ENCODE measurements around the gene ZNF195.
"Not testable (repeated sequence)": the region's sequence is repeated elsewhere in the genome, so short reads cannot be mapped to it uniquely, and the experiment has no call there.

ZNF195 gene

DNA sequence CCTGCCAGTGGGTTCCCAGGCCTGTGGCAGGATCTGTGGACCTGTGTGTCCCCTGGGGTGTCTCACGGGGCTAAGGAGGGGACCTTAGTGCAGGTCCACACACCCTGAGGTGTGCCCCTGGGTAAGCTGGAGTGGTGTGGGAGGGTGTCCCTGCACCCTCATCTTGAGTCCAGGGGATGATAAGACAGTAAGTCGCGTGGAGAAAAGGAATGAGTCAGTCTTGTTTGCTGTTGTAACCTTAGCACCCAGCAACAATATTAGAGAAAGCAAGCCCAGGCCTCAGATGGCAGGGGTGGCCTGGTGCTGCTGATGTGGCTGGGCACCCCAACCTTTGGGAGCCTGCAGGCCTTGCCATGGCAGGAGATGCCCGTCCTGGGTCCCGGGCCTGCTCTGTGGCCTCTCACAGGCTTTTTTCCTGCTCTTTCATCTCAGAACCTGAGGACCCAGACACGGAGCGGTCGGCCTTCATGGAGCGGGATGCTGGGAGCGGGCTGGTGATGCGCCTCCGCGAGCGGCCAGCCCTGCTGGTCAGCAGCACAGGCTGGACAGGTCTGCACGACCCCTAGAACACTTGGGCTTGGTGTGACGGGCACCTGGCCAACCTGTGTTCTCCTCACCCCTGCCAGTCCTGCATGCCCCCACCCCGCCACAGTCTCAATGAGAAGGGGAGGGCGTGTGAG lies 23.4 kb upstream of the ZNF195 start:
- DNase-seq, result not testable (repeated sequence)

DNA sequence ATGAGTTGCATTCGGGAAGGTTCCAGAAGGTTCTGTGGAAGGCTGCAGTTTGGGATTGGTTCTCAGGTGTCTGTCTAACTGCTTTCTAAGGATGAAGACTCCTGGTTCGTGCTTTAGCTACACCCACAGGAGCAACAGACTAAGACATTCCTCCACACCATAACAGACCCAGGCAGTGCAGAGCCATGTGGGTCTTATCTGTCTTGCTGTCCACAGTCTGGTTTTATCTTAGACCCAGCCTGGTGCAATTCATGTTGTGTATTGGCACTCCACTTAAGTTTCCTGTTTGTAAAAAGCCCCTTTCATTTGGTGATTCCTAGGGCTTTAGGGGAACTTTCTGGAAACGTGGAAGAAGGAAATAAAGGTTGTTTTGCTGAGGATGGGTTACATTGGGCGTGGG lies 22.1 kb upstream of the ZNF195 start:
- not testable (repeated sequence) for DNase-seq

GRCh38 chr11:3398509-3398908 lies 19.6 kb upstream of the ZNF195 start:
- not testable (repeated sequence) for DNase-seq

DNA sequence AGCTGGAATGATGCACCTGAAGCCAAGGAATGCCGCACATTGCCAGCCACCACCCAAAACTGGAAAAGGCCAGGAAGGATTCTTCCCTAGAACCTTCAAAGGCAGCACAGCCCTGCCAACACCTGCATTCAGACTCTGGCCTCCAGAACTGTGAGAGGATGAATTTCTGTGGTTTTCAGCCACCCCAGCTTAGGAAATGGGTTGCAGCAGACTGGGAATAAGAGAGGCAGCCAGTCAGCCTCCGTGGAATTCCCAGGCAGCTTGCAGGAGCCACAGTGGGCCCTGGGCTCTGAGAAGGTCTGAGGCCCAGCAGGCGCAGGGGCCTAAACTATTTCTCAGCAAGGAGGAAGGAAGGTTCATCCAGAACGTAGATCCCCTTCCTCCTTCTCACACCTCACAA lies 19.2 kb upstream of the ZNF195 start:
- not testable (repeated sequence) for DNase-seq

- DNase-seq, result not testable (repeated sequence)
Observed at GRCh38 chr11:3397210-3397609, 18.3 kb upstream of the ZNF195 start.

DNA sequence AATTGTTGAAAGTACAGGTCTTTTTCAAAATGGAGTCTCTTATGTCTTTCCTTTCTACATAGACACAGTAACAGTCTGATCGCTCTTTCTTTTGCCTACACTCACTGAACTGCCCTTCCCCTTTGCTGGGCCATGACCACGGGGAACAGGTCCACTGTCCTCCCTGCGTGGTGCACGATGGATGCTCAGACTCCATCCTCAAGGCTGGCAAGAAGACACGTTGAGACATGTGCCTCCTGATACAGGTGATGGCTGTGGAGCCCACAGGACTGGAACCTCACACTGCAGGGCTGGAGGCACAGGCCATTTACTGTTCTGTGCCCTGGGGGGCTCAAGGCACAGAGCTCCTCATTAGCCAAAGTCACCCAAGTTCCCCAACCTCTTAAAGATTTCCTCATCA lies 16.5 kb upstream of the ZNF195 start:
- not testable (repeated sequence) for DNase-seq

- DNase-seq, result not testable (repeated sequence)
Observed at GRCh38 chr11:3394956-3395355, 16.0 kb upstream of the ZNF195 start.

GRCh38 chr11:3393450-3393849 lies 14.5 kb upstream of the ZNF195 start:
- not testable (repeated sequence) for DNase-seq

DNA sequence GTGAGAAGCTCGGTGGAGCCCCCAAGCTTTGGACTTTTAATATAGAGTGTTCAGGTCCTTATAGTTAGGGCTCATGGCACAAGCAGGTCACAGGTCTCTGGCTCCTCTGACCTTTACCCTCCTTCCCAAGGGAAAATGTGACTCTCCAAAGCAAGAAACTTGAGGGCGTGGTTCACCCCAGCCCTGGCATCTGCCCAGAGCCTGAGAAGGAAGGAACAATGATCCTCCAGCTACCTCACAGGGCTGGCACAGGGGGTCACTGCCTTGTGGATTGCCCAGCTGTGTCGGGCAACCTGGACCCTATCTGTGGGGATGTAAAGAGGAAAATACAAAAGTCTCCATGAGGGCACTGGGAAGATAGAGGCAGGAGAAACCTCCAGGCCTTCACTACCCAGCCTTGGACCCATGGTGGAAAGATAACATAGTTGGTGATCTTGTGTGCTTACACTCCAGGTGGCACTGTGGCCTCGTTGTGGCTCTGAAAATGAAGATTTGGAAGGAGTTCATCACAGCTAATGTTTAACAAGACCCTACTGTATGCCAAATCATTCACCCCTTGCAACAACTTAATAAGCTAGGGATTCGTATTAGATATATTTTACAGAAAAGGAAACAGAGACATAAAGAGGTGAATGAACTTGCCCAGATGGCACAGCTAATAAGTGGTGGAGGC lies 3.8 kb upstream of the ZNF195 start:
- no peak for DNase-seq

- no peak for DNase-seq
Observed at GRCh38 chr11:3381794-3382193, 2.8 kb upstream of the ZNF195 start.

GRCh38 chr11:3380706-3381545 lies 2.0 kb upstream of the ZNF195 start:
- DNase-seq, result no peak

DNA sequence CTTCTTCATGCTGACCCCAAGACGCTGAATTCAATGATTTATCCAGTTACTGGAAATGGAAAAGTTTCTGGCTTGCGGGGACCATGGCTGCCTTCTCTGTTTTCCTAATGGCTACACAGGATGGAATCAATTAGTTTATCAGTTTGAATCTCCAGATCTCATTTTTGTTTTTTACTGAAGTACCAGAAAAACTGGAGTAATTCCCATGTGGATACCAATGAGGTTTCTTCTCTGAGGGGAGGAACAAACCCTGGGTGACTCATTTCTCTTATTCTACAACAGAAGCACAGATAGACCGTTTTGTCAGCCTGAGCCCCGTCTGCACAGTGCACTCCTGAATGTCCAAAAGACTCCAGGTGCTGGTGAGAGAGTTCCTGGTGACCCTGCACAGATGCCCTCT lies 3.4 kb downstream of the ZNF195 start:
- DNase-seq, result no peak

DNA sequence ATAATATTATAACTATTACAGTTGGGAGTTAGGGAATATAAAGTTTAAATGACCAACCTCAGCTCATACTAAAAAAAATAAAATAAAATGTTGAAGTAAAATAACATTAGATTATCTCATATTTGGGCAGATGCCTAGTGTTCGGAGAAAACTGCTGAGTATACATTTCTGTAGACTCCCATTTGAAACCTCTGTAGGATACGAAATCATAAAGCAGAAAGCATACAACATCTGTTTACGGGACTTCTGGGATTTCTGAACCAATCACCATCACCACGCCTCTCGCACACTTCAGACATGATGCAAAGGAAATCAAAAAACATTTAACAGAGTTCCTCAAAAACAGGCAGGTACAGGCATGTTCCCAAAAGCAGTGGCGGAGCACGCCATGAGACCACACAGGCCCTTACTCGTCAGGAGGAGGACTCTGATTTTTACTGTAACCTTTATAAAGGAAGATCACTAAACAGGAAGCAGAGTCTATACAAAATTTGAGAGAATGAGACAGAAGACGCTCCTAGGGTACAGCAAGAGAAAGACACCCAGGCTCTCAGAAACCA lies 8.6 kb downstream of the ZNF195 start:
- no peak for DNase-seq

- DNase-seq, result no peak
Observed at GRCh38 chr11:3369366-3369765, 9.6 kb downstream of the ZNF195 start.

- DNase-seq, result no peak
Observed at GRCh38 chr11:3368199-3368598, 10.7 kb downstream of the ZNF195 start.

GRCh38 chr11:3367221-3367620 lies 11.7 kb downstream of the ZNF195 start:
- DNase-seq, result no peak

DNA sequence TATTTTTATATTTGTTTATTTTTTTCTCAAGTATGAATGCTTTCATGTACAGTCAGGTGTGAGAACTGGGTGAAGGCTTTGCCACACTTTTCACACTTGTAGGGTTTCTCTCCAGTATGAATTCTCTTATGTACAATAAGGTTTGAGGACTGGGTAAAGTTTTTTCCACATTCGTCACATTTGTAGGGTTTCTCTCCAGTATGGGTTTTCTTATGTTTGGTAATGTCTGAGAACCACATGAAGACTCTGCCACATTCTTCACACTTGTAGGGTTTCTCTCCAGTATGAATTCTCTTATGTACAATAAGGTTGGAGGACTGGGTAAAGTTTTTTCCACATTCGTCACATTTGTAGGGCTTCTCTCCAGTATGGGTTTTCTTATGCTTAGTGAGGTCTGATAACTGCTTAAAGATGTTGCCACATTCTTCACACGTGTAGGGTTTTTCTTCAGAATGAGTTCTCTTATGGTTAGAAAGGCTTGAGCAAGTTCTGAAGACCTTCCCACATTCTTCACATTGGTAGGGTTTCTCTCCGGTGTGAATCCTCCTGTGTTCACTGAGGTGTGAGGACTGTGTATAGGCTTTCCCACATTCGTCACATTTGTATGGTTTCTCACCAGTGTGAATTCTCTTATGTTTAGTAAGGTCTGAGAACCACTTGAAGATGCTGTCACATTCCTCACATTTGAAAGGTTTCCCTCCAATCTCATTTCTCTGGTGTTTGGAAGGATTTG lies 19.7 kb downstream of the ZNF195 start:
- DNase-seq, result no peak

DNA sequence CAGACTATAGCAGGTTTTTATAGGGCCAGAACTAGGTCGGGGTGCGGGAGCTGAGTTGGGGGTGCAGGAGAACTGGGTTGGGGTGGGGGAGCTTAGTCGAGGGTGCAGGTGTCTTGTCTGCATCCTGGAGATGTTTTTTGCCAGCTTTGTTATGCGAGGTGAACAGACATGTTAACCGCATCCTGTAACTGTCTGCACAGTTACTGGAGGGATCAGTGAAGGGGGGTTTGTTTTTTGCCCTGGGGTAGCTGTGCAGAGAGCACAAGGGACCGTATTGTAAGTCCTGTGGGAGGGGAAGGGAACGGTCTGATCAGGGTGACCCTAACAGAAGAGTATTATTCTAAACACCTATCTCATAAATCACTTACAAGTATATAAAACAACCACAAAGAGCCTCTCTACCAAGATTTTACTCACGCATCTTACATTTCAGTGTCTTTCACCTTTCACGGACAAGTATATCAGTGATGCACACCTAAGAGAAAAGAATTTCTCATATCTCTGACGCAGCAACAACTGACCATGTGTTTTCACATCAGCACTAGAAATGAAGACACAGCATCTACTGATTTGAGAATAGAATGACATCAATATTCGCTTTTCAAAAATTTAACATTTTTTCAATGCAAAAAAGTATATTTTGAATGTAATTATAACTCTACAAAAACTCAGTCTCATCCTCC lies 20.8 kb downstream of the ZNF195 start:
- no peak for DNase-seq

GRCh38 chr11:3357302-3357701 lies 21.6 kb downstream of the ZNF195 start:
- no peak for DNase-seq

DNA sequence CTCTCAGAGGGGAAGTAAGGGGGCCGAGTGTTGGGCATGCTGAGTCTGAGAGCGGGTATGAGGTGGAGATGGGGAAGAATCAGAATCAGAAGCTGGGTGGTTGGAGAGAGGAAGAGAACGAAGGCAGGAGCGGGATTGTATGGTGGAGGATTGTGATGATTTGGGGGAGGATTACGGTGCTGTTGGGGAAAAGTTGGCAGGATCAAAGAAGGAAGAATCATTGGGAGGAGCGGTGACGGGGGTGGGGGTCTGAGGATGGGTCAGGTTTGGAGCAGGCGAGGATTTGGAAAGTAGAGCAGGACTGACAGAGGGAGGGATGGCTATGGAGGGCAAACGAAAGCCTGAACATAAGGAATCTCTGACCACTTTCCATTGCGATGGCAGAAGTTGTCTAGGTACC lies 22.1 kb downstream of the ZNF195 start:
- no peak for DNase-seq

GRCh38 chr11:3353066-3353465 lies 25.9 kb downstream of the ZNF195 start:
- no peak for DNase-seq

GRCh38 chr11:3347127-3347526 lies 31.8 kb downstream of the ZNF195 start:
- DNase-seq, result no peak

All from activated CD4-positive, CD25-positive, alpha-beta regulatory T cell treated with anti-CD3 and anti-CD28 coated beads, Interleukin-2, amount 50 U/mL, for 72 hours (primary cell).